ENCODE results near the gene ANKRD6.
A peak's percentile ranks its signal among the peaks of the same experiment; 100 is the strongest.

ANKRD6 gene

DNA sequence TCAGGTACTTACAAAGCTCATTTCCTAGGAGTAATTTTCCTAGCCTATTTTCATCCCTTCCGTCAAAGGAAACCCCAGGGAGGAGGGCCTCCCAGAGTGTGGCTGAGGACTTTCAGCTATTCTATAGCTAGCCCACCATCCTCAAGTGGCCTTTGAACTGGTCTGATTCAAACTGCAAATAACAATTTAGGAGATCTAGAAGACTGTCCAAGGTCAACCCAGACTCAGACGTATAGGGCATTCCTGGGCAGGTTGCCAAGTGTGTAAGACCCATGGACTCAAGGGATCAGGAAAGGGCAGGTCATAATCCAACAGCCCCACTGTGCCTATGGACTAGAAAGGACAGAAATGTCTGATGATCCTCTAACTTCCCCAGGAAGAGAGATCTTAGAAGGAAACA, 18.7 kb upstream of the ANKRD6 start:
- no peak for DNase-seq

DNA sequence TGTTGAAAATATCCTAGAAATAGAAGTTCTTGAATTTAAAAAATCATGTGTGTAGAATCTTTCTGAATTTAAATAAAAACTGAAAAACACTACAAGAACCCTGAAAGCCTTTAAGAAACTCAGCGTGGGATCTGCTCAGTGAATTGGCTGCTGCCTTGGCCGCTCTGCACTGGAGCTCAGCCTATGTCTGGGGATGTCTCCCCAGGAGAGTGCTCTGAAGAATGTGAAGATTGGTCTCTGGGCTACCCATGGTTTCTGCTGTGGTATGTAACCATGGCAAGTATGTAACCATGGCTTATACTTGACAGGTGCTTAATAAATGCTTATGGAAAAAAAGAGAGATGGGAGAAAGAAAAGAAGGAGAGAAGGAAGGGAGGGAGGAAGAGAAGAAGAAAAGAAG, 17.8 kb upstream of the ANKRD6 start:
- DNase-seq: no peak

DNA sequence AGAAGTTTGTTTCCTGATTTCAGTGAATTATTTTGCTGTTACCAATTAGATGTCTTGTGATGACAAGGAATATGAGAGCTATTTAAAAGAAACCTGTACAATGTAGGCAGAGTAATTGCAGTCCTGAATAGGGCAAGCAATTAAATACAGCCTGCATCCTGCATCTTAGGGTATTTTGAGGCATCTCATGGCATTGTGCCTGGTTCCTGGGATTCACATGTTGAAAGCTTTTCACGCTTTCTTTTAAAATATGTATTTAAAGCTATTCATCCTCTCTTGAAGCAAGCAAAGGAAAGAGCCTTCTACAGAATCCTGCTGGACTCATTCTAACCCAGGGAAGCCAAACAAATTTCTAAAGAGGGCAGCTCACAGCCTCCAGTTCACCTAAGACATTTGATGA, 16.2 kb upstream of the ANKRD6 start:
- DNase-seq: no peak

DNA sequence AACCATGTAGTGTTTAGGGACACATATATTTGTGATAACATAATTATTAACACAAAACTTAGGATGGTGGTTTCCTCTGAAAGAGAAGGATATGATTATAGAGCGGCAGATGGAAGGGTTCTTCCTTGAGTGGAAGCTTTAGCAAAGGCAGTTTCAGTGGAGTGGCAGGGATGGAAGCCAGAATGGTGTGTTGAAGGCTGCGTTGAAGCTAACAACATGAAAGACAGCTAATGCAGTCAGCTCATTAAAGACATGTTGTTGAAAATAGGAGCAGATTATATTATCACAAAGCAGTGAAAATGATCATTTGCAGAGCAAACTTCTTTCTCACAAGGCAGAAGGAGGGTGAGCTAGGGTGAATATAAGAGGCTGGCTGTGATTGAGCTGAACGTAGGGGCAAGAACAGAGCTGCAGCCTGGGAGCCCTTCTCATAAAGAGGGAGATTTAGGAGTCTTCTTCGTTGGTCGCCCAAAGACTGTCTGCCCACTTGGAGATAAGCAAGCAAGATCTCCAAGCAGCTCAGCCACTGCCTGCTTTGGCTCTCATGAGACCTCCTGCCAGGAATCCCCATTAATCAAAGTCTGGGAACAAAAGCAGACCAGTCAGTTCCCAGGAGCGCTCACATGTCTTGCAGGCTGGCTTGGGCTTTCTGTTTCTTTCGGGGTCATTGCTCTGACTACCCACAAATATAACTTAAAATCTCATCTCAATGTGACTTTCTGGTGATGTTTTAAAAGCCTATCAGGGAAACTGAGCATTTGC, 2.6 kb upstream of the ANKRD6 start:
- DNase-seq: no peak

DNA sequence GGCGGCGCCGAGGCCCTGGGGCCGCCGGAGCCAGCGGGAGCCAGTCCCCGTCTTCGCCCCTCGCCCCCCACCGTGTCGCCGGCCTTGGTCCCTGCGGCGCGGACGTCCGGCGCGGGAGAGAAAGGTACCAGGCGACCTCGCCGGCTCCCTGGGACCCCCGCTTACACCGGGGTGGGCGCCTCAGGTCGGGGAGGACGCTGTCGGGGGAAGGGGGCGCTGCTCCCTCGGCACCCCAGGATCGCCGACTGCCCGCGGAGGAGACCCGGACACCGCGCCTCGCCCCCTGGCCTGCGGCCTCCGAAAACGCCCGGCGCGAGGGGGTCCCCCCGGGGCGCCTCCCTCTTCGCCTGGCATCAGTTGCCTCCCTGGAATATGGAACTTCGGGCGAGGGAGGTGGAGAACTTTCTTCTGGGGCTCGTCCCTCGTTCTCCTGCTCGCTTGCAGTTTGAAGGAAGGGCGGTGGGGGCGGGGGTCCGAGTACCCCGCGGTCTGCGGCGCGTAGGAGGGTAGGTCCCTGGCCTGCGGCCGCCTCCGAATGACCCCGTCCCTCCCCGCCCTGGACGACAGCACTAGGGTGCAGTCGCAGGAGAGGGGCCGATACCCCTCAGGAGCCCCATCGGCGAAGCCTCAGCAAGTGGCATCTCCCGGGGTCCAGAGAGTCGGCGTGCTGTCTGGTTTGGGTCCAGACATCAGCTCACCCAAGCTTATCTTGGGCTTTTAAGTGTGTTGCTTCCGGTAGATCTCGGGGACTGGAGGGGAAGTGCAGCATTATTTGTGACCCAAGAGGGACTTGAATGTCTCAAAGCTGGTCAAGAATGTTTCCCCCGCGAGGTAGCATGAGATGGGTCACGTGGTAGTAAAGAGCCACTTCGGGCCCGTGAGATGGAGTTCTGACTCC, 549 bp downstream of the ANKRD6 start:
- DNase-seq: peak; percentile 17 to 37

DNA sequence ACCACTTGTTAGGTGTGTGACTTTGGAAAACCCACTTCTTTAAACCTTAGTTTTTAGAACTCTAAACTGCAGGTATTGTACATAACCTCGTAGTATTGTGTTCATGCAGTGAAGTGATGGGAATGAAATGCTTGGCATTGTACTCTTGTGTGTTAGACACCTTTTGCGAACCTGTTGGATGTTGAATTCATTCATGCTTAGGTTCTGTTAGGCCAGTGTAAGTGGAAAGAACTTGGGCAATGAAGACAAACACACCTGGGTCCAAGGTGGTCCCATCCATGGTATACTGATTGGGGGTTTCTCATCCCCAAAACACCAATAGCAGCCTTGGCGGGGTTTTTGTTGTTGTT, 1.2 kb downstream of the ANKRD6 start:
- DNase-seq: no peak

DNA sequence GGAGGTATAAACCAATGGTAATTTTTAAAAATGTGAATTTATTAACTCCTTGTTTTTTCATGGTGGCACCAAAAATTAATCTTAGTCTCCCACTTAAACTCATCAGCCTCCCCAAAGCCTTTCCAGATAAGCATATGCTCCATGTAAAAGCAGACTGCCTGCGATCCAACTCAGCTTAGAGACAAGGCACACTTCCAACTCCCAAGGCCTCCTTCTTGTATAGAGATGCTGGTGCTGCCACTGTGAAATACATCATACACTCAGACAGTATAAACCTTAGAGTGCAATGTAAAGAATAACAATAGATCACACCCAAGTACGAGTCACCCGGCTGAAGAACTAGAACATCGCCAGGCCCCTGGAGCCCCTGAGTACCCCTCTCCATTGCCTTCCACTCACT, 2.0 kb downstream of the ANKRD6 start:
- no peak for DNase-seq

DNA sequence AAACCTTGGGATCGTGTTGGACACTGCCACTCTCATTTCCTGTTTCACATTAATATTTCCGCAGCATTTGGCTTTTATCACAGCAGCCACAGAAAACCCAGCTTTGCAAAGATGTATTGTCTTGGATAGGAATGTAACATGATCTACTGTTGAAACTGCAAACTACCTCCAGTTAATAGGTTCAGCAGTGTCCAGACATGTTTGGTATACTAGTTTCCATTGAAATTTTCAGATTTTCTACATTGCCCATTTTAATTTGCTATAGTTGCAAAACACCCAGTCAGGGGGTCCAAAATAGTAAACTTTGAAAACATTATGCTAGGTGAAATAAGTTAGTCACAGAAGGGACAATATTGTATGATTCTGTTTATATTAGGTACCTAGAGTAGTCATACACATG, 3.3 kb downstream of the ANKRD6 start:
- no peak for DNase-seq

DNA sequence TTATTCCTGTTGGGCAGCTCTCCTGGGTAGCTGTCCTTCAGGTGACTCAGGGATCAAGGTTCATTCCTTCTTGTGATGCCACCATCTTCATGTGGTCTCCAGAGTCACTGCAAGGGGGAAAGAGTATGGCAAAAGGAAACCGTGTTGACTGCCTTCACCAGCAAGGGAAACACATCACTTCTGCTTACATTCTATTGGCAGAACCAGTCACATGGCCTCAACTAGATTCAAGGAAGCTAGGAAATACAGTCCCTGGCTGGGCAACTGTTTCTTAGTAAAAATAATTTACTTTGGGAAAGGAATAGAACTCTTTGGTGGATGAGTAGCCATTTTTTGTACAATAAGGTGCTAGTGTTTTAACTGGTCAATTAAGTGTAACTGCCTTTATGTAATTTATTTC, 5.3 kb downstream of the ANKRD6 start:
- no peak for DNase-seq

DNA sequence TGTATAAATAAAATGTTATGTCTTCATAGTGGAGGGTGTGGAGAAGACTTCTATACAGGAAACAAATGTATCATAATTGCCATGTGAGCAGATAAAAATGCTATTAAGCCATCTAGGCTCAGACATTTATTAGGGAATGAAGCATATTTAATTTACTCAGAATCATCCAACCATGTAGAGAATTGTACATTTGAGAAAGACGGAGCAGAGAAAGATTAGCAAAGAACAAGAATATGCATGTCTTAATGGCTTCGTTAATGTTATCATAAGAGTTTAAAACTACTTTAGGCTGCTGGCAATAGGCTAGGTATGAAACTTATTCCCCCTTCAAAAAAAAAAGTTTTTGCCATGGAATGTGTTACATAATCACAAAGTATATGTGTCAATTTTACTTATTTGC, 6.1 kb downstream of the ANKRD6 start:
- no peak for DNase-seq

DNA sequence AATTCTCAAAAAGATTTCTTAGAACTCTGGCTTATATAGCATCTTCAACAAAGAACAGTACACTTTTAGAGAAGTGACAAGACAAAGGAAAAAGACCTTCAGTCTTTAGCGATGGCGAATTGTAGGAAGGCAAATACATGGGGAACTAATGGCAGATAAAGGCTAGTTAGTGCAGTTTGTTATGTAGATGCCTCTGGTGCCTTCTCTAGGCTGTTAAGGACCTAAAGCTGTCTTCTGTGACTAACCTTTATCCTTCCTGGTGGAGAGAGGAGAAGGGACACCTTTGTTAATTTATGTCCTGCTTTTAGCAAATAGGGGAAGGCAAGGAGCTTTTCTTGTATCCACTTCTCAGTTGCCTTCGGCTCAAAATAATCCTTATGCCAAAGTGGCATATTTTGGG, 7.2 kb downstream of the ANKRD6 start:
- DNase-seq: no peak

DNA sequence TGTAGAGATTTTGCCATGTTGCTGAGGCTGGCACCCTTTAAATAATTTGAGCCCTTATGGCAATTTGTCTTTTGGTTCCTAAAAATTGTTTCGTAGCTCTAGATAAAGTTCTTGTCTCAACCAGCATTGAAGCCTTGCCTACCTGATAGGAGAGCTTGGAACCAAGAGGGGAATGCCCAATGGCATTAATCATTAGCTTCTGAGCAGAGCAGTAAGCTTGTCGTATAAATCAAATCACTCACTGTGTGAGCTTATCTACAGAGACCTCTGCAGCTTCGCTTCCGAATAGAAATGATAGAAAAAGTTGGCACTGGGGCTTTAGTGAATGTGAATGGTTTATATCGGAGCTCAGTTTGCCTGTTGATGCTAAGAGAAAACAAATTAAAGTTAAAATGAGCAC, 10.7 kb downstream of the ANKRD6 start:
- DNase-seq: no peak

DNA sequence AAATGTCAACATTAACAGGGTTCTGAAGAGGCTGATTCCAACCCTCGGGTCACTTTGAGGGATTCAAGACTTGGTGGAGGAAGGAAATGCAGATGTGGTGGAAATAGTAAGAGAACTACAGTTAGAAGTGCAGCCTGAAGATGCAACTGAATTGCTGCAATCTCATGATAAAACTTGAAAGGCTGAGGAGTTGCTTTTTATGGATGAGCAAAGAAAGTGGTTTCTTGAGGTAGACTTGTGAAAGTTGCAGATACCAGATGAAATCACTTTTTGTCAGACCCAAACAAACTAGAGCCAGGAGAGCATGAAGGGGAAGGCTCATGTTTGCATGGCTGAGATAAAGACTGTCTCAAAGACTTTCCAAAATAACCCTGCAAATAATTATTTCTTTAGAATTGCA, 16.2 kb downstream of the ANKRD6 start:
- no peak for DNase-seq

DNA sequence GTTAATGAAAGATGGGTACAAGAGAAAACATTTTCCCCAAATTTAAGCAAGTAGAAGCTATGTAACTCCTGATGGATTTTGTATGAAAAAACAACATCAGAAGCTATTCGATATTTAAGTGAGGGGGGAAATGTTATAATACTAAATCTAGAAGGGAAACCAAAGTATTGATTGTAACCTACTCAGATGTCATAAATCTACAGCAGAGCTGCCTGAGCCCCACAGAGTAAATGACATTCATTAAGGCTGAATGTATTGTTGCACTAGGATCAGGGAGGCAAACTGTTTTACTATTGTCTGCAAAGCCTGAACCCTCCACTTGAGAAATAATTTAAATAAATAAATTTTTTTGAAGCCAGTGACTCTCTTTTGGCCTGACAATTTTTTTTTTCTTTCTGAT, 19.3 kb downstream of the ANKRD6 start:
- DNase-seq: no peak

DNA sequence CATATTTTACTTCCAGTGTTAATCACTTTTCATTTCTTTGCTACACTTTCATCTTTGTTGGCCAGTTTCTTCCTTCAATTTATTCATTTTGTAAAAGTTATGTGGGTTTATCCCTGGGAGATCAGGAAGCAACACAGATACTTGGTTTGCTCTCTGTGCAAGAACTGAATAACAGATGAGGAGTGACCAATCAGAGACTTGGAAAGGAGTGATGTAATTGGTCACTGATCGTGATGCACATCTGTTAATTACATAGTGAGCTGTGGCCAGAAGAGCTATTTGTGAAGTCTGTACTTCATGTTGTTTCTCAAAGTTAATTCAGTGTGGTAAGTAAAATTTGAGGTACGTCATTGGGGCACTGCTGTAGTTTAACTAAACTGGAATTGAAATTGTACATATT, 21.3 kb downstream of the ANKRD6 start:
- no peak for DNase-seq

DNA sequence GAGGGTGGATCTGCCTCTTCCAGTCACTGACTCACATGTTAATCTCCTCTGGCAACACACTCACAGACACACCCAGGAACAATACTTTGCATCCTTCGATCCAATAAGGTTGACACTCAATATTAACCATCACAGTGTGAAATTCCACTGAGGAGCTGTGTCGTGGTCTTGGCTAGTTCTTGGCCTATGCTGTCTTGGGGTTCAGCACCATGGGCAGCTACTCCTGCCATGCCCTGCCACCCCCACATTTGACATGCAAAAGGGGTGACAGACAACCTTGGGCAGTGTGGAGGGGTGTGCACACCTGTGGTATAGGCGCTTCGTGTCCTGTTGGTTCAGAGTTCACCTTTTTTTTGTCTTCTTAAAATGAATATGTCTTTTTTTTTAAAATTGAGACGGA, 25.8 kb downstream of the ANKRD6 start:
- DNase-seq: no peak

DNA sequence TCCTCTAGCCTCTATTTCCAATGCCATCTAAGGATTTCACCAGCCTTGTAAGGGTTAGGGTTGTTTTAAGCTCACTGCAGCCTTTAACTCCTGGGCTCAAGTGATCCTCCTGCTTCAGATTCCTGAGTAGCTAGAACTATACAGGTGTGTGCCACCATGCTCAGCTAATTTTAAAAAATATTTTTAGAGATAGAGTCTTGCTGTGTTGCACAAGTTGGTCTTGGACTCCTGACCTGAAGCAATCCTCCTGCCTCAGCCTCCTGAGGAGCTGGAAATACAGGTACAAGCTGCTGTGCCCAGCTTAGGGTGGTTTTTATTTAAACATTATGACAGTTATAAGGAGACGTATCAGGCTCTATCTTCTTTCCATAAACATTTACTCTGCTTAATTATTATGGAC, 26.5 kb downstream of the ANKRD6 start:
- DNase-seq: no peak

DNA sequence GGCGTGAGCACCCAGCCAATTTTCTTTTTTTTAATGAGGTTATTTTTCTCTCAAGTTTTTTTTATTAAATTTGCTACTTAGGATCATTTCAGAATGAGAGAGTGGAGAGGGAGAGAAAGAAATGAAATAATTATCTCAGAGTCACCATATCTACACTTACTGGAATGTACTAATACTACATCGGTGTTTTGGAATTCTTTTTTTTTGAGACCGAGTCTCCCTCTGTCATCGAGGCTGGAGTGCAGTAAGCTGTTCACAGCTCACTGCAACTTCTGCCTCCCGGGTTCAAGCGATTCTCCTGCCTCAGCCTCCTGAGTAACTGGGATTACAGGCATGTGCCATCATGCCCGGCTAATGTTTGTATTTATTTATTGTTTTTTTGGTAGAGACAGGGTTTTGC, 27.8 kb downstream of the ANKRD6 start:
- DNase-seq: no peak

DNA sequence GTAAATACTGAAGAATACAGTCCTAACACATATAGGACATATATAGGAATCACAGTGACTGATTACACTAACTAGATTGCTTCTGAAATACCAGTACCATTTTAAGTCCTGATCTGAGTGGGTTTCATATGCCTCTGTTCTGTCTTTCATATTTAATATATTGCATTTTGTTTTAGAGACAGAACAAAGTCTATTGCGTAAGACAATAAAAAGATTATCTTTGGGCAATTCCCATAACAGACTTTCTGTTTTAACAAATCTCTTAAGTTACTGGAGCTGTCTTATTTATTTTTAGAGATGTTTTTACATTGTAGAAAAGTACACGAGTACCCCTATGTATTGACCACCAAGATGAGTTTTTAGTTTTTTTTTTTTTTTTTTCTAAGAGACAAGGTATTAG, 29.6 kb downstream of the ANKRD6 start:
- DNase-seq: no peak

DNA sequence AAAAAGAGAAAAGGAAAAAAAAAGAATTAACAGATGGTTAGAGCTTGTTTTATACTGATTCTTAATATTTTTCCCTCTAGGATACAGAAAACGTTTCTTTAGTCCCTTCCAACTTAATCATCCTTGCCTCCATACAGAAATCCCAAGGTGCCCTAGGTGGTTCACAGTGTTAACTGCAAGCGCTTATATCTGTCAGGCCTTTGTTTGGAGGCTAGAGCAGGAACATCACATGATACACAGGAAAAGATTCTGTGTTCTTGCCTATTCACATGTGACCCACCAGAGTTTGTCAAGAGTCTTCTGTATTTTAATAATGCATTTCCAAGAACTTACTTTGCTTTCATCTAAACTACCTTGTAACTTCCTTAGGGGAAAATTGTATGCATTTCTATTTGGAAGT, 31.3 kb downstream of the ANKRD6 start:
- no peak for DNase-seq

DNA sequence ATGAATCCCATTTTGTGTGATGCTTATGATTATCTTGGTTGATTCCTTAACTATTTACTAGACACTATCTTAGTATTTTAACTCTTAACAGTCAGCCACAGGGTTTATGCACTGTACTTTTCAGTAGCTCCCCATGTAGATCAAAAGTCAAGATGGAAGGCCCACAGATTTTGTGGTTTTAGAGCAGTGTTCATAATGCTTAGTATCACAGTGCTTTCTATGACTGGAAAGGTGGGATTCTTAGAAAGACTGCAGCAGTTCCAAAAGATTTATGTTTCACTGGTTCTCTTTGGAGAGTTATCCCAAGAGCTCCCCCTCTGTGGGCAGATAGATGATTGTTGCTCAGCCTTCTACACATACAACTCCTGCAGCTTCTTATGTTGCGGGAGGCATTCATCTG, 34.5 kb downstream of the ANKRD6 start:
- DNase-seq: no peak

DNA sequence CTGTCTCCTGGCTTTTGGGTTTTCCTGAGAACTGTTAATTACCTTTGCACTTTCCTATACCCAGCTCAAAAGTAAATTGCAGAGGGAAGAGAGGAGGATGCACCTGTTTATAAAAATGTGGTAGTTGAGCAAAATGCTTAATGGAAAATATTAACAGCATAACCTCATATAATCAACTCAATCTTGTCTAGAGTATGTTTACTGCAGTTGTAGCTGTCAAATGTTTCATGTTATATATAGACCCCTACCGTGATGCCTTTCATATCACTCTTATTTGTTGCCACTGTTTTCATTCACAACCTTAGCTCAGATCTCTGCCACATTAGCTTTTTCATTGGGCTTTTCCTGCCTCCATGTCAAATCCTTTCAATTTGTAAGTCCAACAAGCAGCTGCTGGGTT, 36.0 kb downstream of the ANKRD6 start:
- DNase-seq: no peak

DNA sequence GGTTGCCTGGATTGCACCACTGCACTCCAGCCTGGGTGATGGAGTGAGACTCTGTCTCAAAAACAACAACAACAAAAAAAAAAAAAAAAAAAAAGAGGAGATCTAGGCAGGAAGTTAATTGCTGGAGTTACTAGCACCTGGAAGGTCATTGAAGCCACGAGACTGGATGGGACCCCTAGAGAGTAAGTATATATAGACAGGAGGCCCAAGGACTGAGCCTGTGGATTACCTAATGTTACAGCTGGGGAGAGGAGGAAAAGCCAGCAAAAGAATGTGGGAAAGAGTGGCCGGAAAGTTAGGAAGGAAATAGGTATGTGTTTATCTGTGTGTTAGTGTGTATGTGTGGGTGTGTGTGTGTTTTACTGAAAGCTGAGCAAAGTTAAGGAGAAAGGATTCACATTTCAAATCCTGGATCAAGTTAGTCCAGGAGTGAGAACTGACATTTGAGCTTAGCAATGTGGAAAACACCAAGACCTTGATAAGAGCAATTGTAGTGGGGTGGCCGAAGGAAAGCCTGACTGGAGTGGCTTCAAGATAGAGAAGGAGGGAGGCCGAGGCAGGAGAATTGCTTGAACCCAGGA, 38.4 kb downstream of the ANKRD6 start:
- no peak for DNase-seq

DNA sequence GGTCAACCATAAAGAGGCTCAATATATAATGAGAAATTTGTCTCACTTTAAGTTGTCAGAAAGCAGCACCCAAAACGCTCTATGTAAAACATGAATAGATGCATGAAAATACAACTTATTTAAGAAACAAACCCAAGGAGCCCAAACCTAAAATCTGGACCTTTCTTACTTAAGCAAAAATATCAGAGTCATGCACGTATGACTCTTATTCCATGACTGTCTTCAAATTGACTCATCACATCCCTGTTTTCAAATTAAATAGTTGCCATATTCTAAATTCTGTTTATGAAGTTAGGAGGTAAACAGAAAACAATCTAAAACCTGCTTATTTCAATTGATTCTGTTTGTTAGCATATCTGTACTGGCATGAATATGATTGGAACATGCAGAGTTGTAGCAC, 42.1 kb downstream of the ANKRD6 start:
- no peak for DNase-seq
